GM19023 (cell line): ENCODE results near the gene KDM4B.
A peak's percentile ranks its signal among the peaks of the same experiment; 100 is the strongest.
"Not testable (repeated sequence)": the region's sequence is repeated elsewhere in the genome, so short reads cannot be mapped to it uniquely, and the experiment has no call there.

Experiments
- ATAC-seq: cut with Tn5 transposase; IDR thresholded peaks from one replicate; pipeline ENCODE4 v1.9.1; 2021; ENCODE audit warnings: mild to moderate bottlenecking, moderate library complexity; ENCODE audit not compliant: unreplicated experiment

The KDM4B gene

DNA sequence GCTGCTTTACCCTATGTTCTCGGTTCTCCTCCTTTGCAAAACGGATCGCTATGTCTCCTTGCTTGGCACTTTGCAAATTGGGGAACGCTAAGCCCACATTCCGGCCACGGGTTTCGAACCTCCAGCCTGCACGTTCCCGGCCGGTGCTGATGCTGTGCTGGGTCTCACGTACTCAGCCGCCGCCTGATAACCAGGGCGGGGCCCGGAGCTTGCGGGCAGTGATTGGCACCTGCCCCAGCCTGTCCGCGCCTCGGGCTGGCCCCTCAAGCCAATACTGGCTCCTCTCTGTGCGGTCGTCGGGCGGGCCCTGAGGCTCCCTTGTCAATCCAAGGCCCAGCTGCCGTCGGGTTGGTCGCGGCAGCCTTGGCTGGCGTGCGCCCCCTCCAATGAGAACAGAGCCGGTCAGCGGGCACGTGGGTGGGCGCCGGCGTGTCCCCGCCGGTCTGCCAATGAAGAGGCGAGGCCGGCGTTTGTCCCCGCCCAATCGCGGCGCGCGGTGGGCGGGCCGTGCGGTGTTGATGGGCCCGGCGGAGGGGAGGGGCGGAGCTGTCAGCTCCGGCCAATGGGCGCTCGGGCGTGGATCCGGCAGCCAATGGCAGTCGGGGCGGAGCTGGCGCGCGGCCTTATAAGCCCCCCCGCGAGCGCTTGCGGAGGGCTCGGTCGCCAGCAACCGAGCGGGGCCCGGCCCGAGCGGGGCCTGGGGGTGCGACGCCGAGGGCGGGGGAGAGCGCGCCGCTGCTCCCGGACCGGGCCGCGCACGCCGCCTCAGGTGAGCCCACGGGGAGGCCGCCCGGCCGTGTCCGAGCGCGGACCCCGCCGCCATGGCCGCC, at the start of gene KDM4B:
Gene KDM4B, plus strand, starts transcription at position 652 of the 830 bp plus-strand sequence. CDS start 63,778 bp downstream, outside the sequence.
- ATAC-seq: peak; percentile 89

DNA sequence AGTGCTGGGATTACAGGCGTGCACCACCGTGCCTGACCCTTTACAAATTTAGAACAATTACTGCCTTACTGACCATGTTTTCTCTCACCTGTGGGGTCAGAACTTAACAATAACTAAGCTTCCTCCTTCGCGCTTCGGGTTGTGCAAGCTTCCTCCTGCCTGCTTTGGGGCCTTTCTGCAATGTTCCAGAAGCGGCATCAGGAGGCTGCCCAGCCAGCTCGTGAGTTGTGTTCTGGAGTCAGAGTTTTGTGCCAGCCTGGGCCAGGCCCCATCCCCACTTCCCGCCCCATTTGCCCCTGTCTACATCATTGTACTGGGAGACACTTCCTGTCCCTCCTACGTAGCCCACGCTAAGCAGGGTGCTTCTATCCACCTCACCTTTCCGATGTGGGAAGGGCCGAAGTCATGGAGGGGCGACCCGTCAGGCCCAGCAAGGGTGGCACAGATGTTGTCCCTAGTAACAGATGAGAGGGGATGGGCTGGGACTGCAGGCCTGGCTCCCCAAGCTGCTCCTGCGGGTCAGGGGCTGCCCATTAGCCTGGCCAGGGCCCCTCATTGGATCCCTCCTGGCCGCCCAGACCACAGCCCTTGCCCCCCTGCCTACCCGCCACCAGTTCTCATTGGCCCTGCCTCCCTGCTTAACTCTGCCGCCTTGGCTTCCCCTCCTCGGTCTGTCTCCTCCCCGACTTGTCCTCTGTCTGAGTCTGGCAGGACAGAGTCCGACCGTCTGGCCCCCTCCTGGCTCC, 46.2 kb upstream of the KDM4B start:
- no peak for ATAC-seq

DNA sequence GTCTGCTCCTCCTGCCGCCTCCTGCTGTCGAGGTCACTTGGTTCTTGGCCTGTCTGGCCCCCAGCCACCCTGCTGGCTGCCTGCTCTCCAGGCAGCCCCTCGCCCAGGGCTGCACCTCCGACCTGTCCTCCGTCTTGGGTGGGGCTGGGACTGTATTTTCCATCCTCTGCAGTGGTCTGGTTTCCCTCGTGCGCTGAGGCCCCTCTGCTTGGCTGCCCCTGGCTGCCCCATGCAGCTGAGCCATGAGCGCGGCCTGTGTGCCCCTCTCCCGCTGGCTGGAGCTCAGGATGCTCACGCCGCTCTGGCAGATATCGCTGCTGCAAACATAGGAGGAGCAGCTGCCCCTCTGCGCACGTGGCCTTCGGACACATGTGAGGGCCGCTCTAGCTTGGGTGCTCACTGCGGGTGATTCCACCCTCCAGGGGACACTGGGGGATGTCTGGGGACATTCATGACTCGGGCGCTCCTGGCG, 45.6 kb upstream of the KDM4B start:
- no peak for ATAC-seq

DNA sequence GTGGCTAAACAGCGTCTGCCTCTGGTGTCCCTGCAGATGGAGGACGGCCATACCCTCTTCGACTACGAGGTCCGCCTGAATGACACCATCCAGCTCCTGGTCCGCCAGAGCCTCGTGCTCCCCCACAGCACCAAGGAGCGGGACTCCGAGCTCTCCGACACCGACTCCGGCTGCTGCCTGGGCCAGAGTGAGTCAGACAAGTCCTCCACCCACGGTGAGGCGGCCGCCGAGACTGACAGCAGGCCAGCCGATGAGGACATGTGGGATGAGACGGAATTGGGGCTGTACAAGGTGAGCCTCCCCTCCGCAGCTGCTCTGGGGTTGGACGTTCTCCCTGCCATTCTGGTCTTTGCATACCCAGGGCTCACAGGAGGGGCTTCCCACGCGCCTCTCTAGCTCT, 39.7 kb upstream of the KDM4B start:
- no peak for ATAC-seq

DNA sequence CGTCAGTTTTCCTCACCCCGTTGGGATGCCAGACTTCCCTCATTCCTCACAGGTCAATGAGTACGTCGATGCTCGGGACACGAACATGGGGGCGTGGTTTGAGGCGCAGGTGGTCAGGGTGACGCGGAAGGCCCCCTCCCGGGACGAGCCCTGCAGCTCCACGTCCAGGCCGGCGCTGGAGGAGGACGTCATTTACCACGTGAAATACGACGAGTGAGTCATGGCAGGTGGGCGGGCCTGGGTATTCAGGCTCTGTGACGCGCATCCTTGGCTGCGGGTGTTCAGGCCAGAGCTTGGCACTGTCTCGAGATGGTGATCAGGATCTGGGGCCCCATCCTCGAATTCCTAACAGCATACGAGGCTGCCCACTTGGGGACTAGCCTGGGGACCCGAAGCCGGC, 38.2 kb upstream of the KDM4B start:
- ATAC-seq: no peak

DNA sequence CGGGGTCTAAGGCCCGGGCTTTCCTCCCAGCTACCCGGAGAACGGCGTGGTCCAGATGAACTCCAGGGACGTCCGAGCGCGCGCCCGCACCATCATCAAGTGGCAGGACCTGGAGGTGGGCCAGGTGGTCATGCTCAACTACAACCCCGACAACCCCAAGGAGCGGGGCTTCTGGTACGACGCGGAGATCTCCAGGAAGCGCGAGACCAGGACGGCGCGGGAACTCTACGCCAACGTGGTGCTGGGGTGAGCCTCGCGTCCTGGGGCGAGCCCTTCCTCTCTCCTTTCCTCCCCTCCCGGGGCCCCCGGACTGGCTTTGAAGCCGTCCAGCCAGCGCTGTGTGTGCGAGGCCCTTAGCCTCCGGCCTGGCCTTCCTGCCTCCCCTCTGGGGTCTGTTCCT, 36.2 kb upstream of the KDM4B start:
- no peak for ATAC-seq

DNA sequence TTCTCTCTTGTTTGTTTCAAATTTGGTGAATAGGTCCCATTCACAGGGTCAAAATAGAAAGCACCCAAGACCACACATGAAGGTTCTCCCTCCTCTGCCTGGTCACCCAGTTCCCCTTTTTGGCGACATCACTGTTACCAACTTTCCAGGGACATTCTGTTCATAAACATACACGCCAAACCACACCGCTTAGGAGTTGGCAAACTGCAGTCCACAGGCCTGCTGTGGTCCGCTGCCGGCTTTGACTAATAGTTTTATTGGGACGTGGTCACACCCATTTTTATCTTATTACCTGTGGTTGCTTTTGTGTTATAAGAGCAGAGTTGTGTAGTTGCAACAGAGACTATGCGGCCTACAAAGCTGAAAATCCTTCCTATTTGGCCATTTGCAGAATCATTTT, 35.4 kb upstream of the KDM4B start:
- ATAC-seq: no peak

DNA sequence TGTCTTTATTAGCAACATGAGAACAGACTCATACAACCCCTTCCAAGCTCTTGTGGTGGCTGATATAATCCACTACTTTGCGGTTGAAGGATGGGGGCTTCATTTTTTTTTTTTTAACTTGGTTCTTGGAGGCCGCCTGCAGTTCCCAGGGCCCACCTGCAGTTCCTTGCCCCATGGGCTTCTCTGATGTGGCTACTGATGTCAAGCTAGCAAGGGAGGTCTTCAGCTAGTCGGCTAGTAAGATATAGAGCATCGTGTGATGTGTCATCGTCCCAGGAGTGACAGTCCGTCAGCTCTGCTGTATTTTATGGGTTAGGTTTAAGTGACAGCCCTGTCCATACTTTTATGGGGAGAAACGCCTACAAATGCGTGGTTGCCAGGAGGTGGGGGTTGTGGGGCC, 33.5 kb upstream of the KDM4B start:
- ATAC-seq: no peak

DNA sequence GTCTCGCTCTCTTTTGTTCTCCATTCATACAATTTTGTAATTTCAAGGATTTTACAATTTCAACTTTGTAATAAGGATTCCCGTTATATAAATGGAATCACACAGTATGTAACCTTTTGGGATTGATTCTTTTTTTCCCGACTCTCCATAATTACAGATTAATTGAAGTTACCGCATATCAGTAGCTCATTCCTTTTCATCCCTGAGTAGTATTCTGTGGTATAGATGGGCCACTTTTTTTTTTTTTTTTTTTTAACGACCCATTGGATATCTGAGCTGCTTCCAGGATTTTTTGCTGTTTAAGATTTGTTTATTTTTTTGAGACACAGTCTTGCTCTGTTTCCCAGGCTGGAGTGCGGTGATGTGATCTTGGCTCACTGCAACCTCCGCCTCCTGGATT, 31.9 kb upstream of the KDM4B start:
- ATAC-seq: no peak

DNA sequence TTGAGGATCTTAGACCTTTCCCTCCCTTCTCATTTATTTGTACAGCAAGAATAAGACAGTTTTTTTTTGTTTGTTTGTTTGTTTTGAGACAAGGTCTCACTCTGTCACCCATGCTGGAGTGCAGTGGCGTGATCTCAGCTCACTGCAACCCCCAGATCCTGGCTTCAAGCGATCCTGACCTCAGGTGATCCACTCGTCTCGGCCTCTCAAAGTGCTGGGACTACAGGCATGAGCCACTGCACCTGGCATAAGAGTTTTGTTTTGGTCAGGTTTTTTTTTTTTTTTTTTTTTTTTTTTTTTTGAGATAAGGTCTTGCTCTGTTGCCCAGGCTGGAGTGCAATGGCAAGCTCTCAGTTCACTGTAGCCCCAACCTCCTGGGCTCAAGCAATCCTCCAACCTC, 30.5 kb upstream of the KDM4B start:
- ATAC-seq: not testable (repeated sequence)

DNA sequence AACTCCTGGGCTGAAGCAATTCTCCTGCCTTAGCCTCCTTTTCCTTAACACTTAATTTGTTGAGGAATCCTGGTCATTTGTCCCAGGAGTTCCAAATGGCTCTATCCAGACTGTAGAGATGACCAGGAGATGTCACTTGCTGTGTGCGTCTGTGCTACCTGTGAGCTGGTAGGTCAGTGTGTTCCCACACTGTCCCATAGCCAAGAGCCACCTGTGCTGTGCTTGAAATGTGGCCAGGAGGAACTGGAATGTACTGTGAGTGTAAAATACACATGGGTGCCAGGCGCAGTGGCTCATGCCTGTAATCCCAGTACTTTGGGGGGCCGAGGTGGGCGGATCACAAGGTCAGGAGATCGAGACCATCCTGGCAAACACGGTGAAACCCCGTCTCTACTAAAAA, 29.4 kb upstream of the KDM4B start:
- ATAC-seq: no peak

DNA sequence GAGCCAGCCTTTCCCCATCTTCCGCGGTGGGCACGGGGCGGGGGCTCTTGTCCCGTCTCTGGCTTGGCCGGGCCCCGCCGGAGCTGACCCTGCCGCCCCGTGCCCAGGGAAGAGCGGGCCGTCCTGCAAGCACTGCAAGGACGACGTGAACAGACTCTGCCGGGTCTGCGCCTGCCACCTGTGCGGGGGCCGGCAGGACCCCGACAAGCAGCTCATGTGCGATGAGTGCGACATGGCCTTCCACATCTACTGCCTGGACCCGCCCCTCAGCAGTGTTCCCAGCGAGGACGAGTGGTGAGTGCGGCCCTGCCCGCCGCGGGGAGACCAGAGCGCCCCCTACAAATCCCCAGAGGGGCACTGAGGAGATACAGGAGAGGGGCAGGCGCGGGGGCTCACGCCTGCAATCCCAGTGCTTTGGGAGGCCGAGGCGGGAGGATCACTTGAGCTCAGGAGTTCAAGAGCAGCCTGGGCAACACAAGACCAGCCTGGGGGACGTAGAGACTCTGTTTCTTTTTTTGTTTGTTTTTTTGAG, 27.2 kb upstream of the KDM4B start:
- ATAC-seq: not testable (repeated sequence)

DNA sequence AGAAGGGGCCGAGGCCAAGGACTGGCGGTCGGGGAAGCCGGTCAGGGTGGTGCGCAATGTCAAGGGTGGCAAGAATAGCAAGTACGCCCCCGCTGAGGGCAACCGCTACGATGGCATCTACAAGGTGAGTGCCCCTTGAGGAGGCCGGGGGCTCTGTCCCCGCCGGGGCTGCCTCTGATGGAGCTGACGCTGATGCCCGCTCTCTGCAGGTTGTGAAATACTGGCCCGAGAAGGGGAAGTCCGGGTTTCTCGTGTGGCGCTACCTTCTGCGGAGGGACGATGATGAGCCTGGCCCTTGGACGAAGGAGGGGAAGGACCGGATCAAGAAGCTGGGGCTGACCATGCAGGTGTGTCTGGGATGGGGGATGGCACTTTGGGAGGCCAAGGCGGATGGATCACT, 18.3 kb upstream of the KDM4B start:
- ATAC-seq: not testable (repeated sequence)

DNA sequence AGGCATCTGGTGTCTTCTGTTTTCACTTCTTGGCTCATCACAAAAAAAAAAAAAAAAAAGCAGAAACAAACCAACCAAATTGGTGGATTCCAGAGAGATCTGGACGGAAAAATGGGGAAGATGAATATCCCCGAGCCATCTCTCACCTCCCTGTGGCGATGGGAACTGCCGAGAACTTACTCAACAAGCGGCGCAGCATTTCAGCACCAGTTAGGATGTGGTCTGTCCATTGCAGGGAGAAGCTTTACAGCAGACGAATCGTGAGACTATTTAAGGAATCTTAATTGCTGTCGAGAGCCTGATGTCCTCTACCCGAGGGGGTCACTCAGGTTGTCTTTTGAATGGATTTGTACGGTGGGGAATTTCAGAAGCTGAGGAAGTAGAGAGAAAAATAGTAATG, 17.3 kb upstream of the KDM4B start:
- ATAC-seq: no peak

DNA sequence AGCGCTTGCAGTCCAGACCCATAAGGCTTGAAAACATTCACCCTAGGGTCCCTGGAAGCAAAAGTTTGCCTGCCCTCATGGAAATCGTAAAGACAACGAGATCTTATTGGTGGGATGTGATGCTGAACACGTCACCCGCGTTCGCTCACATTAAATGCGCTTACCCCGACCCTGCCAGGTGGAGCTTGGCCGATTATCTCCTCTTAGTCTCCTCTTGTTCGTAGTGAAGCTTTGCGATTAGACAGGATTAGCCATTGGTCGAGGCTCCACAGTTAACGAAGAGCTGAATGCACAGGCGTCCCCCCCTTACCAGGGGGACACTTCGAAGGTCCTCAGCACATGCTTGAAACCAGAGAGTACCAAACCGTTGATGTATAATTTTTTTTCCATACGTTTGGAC, 16.0 kb upstream of the KDM4B start:
- no peak for ATAC-seq

DNA sequence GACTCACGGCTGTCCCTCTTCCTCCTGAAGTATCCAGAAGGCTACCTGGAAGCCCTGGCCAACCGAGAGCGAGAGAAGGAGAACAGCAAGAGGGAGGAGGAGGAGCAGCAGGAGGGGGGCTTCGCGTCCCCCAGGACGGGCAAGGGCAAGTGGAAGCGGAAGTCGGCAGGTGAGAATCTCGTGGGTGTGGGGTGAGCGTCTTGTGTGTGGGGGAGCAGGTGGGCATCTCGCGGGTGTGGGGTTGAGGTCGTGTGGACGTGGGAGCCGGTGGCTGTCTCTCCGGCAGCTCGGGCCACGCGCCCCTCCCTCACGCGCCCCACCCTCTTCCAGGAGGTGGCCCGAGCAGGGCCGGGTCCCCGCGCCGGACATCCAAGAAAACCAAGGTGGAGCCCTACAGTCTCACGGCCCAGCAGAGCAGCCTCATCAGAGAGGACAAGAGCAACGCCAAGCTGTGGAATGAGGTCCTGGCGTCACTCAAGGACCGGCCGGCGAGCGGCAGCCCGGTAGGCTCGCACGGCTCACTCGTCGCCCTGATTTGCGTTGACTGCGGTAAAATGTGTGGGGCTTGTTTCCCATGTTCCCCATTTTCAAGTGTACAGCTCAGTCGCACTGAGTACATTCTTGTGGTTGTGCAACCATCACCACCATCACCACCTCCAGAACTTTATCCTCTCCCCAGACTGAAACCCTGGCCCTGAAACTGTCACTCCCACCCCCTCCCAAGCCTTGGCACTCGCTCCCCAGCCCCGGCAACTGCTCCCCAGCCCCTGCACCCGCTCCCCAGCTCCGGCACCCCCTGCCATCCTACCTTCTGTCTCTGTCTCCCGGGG, 14.4 kb upstream of the KDM4B start:
- ATAC-seq: not testable (repeated sequence)

DNA sequence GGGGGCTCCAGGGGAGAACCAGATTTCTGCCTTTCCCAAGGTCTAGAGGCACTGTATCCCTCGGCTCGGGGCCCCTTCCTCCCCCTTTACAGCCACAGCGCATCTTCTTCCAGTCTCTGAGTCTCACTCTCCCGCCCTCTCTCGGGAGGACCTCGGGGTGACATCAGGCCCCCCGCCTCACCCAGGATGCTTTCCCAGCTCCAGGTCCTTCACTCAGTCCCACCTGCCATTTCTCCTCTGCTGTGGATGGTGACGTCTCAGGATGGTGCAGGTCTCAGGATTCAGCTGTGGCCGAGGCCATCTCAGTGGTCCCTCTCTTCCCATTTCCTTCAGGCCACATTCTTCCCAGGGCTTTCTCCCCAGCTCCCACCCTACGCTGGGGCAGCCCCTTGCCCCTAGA, 13.6 kb upstream of the KDM4B start:
- no peak for ATAC-seq

DNA sequence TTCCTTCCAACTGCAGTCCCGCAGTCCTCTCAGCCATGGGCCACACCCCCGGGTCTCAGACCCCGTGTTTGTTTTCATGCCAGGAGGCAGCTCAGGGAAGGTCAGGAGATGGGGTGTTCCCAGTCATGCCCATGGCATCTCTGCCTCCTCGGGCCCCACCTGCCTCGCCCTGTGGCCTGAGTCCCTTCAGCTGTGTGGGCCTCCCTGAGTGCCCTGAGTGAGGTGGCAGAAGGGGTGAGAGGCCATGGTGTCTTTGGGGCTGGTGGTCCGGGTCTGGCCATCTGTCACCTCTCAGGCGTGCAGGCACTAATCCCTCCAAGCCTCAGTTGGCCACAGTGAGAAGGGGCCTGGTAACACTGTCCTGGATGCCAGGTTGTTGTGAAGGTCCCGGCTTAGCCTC, 10.9 kb upstream of the KDM4B start:
- no peak for ATAC-seq

DNA sequence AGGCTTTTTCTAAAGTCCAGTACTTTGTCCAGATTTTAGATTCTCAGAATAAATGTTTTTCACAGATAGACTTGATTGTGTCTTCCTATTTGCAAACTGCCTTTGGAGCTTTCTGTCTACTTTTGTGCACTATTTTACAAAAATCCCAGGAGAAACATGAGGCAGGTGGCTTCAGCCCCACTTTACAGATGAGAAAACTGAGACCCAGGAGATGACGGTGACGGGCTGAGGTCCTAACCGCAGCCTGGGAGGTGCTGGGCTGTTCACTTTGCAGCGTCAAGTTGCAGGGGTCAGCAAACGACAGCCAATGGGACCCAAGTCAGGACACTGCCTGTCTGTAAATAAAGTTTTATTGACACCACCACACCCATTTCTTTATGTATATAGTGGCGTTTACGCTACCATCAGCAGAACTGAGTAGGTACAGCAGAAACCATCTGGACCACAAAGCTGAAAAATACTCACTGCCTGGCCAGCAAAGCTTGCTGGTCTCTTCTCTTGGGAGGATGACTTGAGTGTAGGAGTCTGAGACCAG, 6.8 kb upstream of the KDM4B start:
- ATAC-seq: no peak

DNA sequence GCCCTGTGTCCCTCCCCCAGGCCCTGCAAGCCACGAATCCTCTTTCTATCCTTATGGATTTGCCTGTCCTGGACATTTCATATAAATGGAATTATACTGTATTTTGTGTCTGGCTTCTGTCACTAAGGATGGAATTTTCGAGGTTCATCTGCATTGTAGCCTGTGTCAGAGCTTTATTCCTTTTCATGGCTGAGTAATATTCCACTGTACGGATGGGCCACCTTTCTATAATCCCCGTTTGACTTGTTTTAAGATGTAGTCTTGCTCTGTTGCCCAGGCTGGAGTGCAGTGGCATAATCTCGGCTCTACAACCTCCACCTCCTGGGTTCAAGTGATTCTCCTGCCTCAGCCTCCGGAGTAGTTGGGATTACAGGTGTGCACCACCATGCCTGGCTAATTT, 3.9 kb upstream of the KDM4B start:
- no peak for ATAC-seq

DNA sequence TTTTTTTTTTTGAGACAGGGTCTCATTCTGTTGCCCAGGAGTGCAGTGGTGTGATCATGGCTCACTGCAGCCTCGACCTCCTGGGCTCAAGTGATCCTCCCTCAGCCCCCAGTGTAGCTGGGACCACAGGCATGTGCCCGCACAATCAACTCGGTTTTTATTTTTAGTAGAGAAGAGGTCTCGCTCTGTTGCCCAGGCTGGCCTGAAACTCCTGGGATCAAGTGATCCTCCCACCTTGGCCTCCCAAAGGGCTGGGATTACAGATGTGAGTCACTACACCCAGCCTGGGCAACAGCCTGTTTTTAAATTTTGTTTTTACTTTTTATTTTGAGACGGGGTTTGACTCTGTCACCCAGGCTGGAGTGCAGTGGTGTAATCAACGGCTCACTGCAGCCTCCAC, 2.3 kb upstream of the KDM4B start:
- no peak for ATAC-seq
